ENCODE data around the gene ZBTB5.

The ZBTB5 gene

DNA sequence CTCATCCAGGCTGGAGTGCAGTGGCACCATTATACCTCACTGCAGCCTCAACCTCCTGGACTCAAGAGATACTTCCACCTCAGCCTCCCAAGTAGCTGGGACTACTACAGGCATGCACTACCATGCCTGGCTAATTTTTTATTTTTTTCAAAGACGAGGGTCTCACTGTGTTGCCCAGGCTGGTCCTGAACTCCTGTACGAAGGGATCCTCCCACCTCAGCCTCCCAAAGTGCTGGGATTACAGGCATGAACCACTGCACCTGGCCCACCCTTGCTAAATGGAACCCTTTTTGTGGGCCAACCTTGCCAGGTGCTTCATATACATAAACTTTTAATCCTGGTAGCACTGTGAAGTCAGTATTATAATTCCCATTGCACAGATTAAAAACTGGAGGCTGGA lies 41.7 kb downstream of the ZBTB5 start:
- DNase-seq (ENCODE audit: low spot score), result no peak

DNA sequence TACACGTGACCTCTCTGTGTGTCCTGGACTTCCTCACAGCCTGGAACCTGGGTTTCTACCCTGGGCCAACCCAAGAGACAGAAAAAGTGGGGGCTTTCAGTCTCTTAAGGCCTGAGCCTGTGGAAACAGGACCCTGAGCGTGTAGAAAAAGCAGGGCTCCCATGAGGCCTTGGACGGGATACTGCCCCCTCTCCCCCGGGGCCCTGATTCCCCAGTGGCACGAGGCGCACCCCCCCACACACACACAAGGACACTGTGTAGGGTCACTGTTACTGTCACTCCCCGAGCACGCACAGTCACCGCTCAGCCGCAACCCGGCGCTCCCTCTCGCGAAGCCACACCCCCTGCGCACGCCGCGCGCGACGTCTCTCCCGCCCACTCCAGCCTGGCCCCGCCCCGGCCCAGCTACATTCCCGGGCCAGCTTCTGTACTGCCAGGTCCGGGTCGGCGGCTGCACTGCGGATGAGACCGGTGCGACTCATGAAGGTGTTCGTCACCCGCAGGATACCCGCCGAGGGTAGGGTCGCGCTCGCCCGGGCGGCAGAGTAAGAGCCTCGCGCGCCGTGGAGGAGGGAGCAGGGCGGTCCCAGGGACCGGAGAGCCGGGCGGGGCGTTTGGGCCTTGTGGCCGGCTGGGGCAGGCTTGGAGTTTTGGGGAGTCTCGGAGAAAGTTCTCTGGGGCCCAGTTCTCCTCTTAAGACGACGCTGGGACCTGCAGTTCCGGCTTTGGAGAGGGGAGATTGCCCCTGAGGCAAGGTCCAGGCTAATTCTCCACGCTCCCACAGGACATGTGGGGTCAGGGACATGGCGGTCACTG lies 42.8 kb downstream of the ZBTB5 start, which contains the start of gene GRHPR:
GRHPR (plus strand) TSS at position 408 of the 816 bp plus-strand sequence; CDS start at position 463, 55 bp downstream.
- DNase-seq (ENCODE audit: low spot score), result peak; percentile 89

DNA sequence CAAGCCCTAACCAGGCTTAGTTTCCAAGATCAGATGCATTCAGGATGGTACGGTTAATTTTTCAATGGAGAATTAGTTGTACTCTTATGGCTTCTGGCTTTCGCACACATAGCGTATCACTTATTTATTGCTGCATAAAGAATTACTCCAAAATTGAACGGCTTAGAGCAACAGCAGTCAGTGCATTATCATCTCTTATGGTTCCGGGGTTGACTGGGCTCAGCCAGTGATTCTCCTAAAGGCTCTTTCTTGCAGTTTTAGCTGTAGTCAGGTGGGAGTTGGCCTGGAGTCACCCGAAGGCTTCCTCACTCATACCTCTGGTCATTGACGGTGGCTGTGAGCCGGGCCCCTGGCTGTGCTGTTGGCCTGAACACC lies 43.3 kb downstream of the ZBTB5 start:
- DNase-seq (ENCODE audit: low spot score), result no peak

DNA sequence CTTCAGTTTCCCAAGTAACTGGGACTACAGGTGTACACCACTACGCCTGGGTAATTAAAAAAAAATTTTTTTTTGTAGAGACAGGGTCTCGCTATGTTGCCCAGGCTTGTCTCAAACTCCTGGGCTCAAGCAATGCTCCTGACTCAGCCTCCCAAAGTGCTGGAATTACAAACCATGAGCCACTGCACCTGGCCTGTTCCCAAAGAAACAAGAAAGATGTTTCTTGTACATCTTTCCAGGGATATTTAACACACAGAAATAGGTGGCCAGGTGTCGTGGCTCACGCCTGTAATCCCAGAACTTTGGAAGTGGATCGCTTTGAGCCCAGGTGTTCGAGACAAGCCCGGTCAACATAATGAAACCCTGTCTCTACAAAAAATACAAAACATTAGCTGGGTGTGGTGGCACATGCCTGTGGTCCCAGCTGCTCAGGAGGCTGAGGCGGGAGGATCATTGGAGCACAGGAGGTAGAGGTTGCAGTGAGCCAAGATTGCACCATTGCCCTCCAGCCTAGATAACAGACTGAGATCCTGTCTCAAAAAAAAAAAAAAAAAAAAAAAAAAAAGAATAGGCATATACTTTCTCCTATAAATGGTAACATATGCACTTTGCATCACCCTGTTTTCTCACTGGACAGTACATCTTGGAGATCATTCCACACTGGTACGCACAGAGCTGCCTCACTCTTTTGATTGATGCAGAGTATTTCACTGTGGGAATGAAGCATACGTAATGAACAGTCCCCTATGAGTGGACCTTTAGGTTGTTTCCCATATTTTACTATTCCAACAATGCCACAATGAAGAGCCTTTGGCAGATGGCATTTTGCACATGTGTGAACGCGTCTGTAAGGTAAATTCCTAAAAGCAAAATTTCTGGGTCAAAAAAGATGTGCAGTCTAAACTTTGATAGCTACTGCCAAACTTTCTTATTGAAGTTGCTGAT lies 44.7 kb downstream of the ZBTB5 start:
- no peak for DNase-seq (ENCODE audit: low spot score)

DNA sequence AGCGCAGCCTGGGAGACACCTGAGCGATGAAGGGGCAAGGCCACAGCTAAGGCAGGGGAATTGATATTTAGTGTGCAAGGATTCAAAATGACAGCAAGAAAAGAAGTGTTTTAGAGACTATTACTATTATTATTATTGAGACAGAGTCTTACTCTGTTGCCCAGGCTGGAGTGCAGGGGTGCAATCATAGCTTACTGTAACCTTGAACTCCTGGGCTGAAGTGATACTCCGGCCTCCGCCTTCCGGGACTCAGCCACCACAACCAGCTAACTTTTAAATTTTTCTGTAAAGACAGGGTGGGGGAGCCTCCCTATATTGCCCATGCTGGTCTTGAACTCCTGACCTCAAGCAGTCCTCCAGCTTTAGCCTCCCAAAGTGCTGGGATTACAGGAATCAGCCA lies 46.0 kb downstream of the ZBTB5 start:
- no peak for DNase-seq (ENCODE audit: low spot score)

DNA sequence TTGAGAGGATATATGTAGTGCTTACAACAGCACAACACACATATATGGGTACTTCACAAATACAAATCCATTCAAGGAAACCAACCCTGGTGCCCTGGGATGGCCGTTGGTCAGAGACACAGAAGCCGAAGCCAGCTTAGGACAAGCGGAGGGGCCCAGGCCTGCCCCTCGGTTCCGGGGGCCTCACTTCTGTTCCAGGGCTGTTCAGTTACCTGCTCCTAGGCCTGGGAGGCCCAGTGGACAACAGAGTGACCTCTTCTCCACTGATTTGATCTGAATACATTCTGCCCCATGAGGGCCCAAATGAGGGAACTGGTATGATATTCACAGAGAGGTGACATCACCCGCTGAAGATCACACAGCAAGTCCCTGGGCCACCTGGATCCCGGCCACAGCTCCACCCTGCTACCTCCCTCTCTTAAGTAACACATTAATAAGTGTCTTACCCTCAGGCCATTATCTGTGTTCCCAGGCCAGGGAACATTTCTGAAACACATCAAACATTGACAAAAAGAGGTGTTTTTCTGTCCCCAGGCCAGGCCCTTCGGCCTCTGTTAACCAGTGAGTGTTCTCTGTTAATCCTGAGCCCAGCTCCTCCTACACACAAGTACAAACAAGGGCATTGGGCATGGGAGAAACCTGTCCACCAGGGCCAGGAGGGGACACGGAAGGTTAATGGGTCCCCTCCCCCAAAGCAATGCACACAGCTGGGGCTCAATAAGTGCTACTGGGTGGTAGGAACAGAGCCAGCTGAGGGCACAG lies 47.2 kb downstream of the ZBTB5 start:
- DNase-seq (ENCODE audit: low spot score), result no peak

DNA sequence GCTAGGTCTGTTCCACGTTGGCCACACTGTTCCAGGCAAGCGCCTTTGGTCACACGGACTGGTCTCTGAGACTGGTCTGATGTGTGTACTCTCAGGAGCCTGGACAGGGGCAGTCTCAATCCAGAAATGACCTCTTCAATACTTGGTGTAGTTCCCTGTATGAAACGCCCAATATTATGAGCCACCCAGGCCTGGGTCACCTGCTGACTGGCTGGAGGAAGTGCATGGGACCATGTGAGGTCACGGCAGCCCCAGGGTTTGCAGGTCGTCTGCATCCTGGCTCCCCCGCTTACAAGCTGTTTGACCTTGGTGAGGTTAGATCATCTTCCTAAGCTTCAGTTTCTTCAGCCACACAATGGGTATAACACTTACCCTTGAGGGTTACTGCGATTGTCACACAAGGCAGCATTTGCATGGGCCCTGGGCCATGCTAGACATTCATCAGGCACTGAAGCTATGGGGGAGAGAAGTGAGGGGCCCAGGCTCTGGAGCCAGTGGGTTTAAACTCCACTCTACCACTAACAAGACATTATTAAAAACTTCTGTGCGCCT lies 47.9 kb downstream of the ZBTB5 start:
- DNase-seq (ENCODE audit: low spot score), result no peak

DNA sequence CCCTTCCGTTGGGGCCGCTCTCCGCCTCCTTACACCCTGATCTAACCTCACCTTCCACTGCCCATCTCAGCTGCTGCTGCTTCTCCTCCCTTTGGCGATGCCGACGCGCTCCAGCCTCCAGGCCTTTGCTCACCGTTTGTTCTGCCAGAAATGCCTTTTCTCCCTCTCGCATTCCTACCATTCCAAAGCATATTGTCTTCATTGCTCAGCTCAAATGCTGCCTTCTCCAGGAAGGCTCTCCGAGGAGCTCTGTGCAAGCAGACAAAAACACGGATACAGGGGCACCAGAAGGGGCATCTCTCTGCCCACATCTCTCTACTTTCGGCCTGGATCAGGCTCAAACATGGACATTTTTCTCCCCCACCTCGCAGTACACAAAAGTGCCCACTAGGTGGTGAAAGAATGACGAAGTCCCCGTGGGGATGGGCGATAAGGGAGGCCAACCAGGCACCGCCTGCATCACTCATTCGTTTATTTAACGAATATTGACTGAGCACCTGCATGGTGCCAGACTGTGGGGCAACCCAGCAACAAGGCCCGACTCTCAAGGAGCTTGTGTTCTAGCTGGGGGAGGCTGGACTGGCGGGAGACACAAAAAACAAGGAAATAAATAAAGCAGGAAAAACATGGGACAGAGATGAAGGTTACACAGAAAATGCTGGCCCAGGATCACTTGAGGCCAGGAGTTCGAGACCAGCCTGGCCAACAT lies 50.1 kb downstream of the ZBTB5 start:
- peak; percentile 69 for DNase-seq (ENCODE audit: low spot score)

DNA sequence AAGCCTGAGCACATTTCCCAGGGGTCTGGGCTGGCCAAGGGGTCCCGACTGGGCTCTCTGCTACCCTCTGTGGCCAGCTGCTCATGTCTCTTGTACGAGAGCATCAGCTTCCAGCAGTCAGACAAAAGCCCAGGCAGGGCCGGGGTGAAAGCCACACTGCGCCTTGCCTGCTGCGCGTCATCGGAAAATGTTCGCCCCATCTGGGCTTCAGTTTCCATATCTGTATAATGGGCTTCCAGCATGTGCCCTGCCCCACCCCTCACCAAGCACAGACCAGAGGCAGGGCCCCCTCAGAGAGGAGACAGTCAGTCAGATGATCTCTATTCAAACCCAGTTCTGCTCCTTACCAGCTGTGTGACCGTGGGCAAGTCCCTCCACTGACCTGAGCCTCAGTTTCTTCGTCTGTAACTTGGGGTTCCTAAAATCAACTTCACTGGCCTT lies 50.7 kb downstream of the ZBTB5 start:
- no peak for DNase-seq (ENCODE audit: low spot score)

DNA sequence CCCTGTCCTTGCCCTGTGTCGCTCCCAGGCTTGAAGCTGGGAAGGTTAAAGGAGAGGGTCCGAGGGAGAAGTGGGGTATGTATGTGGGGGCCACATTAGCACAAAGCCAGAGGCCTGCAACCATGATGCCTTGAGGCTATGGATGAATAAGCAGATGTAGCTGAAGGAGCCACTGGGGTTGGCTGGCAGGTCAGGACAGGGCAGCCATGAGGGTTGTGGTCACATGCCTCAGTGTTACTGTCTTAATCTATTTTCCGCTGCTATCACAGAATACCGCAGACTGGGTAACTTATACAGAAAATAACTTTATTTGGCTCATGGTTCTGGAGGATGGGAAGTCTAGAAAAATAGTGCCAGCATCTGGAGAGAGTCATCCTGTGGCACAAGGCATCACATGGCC lies 51.9 kb downstream of the ZBTB5 start:
- DNase-seq (ENCODE audit: low spot score), result no peak

DNA sequence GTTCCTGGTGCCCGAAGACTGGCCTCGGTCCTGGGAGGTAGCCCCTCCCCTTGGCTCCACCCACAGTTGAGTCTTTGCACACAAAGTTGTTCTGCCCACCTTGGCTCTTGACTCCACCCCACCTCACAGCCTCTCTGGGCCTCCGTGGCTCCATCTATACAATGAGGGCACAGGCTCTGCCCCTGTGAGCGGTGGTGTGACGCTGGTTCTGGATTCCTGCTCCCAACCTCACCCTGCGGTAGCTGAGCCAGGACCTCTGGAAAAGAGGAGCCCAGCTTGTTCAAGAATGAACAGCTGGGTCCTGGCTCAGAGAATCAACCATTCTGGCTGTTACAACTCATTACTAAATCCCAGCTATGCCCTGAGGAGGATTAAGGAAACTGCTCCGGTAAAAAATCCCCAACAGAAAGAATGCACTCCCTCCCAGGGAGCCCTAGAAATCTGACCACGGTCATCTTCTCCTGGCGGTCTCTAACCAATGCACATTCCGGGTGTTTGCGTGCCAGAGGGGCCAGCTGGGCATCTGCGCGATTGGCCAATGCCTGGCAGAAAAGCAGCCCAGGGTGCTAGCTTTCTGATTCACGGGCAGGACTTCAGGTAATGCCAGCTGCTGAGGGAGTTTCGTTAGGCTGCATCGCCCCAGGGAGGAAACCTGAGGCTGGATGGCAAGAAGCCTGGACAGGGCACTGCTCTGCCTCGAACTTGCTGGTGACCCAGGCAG lies 52.7 kb downstream of the ZBTB5 start:
- no peak for DNase-seq (ENCODE audit: low spot score)

DNA sequence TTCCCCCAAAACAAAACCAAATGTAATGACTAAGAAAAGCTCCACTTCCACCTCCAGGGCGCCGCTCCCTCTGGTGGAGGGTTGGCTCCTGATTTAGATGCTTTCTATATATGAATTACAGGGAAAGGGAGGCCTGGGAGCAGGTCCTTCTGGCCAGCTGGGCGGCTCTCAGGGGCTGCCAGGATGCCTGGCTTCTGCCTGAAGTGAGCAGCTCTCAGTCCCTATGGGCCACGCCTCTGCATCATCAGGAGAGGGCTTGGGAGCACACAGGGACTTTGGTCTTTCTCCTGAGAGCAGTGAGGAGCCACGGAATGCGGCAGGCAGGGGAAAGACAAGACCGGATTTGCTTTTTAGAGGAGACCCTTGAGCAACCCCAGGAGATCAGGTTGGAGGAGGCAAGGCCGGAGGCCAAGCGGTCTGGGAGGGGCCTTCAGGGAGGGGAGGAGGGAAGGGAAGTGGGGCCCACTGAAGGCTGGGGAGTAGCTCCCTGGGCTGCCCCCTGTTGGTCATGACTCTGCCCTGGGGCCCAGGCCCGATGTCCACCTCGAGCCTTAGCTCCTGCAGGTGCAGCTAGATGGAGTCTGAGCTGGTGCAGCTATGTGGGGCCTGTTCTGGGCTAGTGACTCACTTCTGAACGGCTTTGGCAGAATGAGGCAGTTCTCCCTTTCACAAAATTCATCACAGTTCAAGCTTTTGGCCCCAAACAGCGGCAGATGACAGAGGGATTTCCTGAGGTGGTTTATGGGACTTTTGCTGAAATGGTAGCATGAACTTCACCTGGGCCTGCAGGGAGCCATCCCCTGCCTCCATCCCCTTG lies 54.1 kb downstream of the ZBTB5 start:
- no peak for DNase-seq (ENCODE audit: low spot score)

DNA sequence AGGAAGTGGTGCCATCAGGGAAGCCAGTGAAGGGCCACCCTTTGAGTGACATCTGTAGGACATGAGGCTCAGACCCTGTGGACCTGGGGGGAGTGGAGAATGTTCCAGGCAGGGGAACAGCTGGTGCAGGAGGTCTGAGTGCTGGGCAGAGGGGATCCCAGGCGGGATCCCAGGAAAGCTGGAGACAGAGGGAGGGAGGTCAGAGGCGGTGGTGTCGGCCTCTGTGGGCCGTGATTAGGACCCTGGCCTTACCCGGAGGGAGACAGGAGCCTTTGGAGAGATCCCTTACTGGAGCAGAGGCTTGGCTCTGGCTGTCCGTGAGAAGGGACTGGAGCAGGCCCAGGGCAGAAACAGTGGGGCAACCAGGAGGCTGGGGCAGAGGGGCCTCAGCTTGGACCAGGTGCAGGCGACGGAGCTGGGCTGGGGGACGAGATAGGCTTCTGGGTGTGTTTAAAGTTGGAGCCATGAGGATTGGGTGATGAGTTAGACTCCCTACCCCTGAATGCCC lies 54.8 kb downstream of the ZBTB5 start:
- no peak for DNase-seq (ENCODE audit: low spot score)

DNA sequence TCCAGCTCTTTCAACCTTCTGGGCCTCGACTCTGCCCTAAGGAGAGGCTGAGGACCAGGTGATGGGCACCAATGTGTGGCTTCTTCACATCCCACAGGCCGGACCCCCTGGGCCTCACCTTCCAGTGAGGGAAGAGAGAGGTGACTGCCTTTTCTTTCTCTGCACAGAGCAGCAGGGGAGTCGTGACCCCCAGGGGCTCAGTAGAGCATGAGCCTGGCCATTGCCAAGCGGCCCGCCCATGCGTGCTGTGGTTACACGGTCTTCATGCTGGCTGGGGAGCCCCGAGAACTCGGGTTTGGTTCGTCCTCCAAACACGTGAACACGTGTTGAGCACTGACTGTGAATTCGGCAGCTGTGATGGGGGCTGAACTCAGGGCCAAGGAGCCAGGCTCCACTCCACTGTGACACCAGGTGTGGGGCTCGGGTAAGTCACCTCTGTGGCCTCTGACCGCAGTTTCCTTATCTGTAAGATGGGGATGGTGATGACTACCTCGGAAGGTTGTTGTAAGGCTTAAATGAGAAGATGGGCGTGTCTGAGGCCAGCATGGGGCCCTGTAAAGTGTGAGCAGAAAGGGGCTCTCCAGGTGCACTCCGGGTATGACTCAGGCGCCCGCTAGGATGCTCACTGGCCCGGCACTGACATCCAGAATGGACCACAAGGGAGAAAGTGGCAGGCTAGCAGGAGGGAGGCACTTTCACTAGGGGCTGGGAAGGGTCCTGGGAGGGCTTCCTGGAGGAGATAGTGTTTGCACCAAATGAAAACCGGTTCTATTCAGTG lies 56.1 kb downstream of the ZBTB5 start:
- DNase-seq (ENCODE audit: low spot score), result peak; percentile 26

DNA sequence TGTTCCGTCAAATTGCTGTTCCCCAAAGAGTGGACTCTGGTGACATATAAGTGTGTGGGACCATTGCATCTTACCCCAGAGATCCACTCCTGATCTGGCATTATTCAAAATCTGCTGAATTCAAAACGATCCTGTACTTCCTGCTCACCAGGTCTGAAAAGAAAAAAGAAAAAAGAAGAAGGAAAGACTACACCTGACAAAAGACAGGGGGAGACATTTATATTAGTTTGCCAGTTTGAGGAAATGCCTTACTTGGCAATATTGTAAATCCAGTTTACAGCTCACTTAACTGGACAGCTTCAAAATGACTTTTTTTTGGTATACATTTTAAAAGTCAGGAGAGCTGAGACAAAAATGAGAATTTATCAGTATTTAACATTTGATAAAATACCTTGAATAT lies 57.8 kb downstream of the ZBTB5 start:
- no peak for DNase-seq (ENCODE audit: low spot score)

DNA sequence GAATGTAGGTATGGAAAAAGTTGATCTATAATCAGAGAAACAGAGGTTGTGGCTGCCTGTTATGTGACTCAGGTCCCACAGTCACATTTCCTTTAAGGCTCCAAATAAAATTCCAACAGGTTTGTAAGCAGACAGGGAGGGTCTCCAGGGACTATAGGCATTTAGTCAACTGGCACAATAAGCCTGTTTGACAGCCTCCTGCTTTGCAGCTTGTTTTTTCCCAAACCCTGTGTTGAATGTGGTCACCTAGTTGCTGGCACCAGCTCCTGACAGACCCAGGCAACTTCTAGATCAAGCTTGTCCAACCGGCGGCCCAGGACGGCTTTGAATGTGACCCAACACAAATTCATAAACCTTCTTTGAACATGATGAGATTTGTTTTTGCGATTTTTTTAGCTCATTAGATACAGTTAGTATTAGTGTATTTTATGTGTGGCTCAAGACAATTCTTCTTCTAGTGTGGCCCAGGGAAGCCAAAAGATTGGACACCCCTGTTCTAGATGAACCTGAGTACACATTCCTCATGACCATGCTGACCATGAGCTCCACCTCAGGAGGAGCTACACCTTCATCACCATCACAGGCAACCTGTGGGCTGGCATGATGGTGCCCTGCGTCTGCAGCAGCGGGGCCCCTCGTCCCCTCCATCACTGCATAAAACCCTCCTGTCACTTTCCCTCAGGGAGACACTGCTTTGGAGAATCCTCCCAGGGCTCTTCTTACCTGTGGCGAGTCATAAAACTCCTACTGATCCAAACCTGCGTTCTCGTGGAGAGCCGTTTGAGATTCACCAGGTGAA lies 58.4 kb downstream of the ZBTB5 start:
- no peak for DNase-seq (ENCODE audit: low spot score)

DNA sequence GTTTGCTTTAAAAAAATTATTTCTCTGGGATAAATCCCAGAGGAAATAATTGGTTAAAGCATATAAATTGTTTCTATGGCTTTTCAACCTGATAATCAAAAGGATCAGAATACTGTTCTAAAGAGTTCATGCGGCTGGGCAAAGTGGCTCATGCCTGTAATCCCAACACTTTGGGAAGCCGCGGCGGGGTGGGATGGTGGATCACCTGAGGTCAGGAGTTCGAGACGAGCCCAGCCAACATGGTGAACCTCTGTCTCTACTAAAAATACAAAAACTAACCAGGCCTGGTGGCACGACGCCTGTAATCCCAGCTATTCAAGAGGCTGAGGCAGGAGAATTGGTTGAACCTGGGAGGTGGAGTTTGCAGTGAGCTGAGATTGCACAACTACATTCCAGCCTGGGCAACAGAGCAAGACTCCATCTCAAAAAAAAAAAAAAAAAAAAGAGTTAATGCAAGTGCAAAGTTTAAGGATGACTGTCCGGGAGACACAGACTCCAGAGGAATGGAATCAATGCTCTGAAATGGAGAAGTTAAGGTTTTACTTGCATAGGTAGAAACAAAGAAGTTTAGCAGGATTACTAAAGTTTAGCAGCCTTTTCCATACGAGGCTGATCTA lies 59.4 kb downstream of the ZBTB5 start:
- no peak for DNase-seq (ENCODE audit: low spot score)
